DND-41 (cell line): ENCODE results near the gene AGO4.

Experiments
- ATAC-seq: fragments of 200-7000 bp; cut with Tn5 transposase; 3 replicates; pipeline ENCODE4 v1.9.1; 2021; ENCODE audit warnings: low read depth; ENCODE audit not compliant: insufficient read depth
- DNase-seq: peaks from one replicate; pipeline ENCODE4 v3.0.0-alpha.2; 2020
- H2AFZ ChIP-seq: 2 replicates; pipeline ENCODE4 v1.6.0; 2012; ENCODE audit warnings: low read depth, low read length
- H3K27ac ChIP-seq: 2 replicates; pipeline ENCODE4 v1.5.1; 2012; ENCODE audit warnings: low read length, inconsistent platforms
- H3K27me3 ChIP-seq: fragments of 200-600 bp; sonication (generic); 2 replicates; pipeline ENCODE4 v1.6.0; 2012; ENCODE audit warnings: low read length, mild to moderate bottlenecking, inconsistent platforms; ENCODE audit not compliant: insufficient read depth, poor library complexity
- H3K36me3 ChIP-seq: 2 replicates; pipeline ENCODE4 v1.5.1; 2012; ENCODE audit warnings: low read length, inconsistent platforms; ENCODE audit not compliant: insufficient read depth
- H3K4me1 ChIP-seq: 2 replicates; pipeline ENCODE4 v1.5.1; 2012; ENCODE audit warnings: mild to moderate bottlenecking, low read length; ENCODE audit not compliant: insufficient read depth
- H3K4me2 ChIP-seq: 2 replicates; pipeline ENCODE4 v1.6.0; 2012; ENCODE audit warnings: mild to moderate bottlenecking, moderate library complexity, low read length, inconsistent platforms; ENCODE audit not compliant: insufficient read depth
- H3K4me3 ChIP-seq, 2 experiments: fragments of 200-600 bp in 1 of 2; shearing (Covaris generic) in 1 of 2; 2 replicates each; pipeline ENCODE4 v1.5.1; 2012 to 2016; ENCODE audit warnings: inconsistent platforms in 2 of 2, low read length in 2 of 2, mild to moderate bottlenecking in 2 of 2, low read depth in 1 of 2, moderate library complexity in 1 of 2
- H3K79me2 ChIP-seq: 2 replicates; pipeline ENCODE4 v1.6.0; 2012; ENCODE audit warnings: low read length, inconsistent platforms; ENCODE audit not compliant: insufficient read depth
- H3K9ac ChIP-seq: 2 replicates; pipeline ENCODE4 v1.6.0; 2012; ENCODE audit warnings: low read depth, mild to moderate bottlenecking, inconsistent platforms, low read length, moderate library complexity
- H3K9me3 ChIP-seq: 2 replicates; pipeline ENCODE4 v1.5.1; 2012; ENCODE audit warnings: low read length, moderate library complexity, mild to moderate bottlenecking, inconsistent platforms; ENCODE audit not compliant: insufficient read depth, severe bottlenecking
- H4K20me1 ChIP-seq: 2 replicates; pipeline ENCODE4 v1.6.0; 2012; ENCODE audit warnings: low read length; ENCODE audit not compliant: insufficient read depth
- EZH2 ChIP-seq: IDR thresholded peaks from 3 replicates; pipeline ENCODE4 v1.6.1; 2012; ENCODE audit warnings: borderline replicate concordance, low read depth, mild to moderate bottlenecking, moderate library complexity, low read length, inconsistent platforms; ENCODE audit not compliant: severe bottlenecking
- TF ChIP-seq, protein P1 (sequence below): IDR thresholded peaks from 2 replicates; pipeline ENCODE4 v1.5.1; 2012; ENCODE audit warnings: borderline replicate concordance, low read length, moderate library complexity, mild to moderate bottlenecking; ENCODE audit not compliant: poor library complexity, severe bottlenecking; ENCODE audit errors: extremely low read depth

The AGO4 gene

DNA sequence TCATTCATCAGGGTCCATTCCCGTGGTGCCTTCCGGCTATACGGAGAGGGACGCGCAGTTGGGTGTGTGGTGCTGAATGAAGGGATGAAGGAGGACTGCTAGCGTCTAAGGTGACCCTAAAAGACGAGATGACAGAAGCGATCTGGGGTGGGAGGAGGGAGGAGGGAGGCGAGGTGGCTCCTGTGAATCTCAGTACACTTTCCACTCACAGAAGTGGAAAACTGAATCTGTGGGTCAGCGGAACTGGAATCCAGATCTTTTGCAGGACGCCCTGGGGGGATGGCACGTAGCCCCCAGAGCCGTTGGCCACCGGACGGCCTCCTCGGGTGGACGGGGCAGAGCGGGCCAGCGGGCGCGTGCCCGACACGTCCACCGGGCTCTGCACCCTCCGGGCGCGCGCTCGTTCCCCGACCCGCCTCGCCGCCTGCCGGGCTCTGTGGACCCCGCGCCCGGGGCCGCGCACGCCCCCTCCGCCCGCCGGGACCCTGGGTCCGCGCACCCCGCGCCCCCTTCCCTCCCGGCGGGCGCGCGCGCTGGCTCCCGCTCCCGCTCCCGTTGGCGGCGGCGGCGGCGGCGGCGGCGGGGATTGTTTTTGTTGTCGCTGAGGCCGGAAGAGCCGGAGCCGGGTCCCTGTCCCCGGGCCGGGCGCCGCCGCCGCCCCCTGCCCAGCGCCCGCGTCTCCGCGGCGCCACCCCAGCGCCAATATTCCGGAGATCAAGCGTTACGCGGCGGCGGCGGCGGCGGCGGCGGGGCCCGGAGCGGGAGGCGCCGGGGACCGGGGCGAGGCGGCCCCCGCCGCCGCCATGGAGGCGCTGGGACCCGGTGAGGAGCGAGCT, at the start of gene AGO4:
Gene AGO4, plus strand, starts transcription at position 403 of the 836 bp plus-strand sequence. Its CDS starts 401 bp downstream, at position 804.
- Histone ChIP-seq H3K4me1 (peaks cover 33% of the 10 kb centered on the region), H3K27ac (peak within 1 kb of the TSS; percentile 58), H3K9me3 (no peaks in the 10 kb centered on the region), H3K4me2 (peak within 1 kb of the TSS; percentile 89), H3K27me3 (no peaks in the 10 kb centered on the region), H3K4me3 (peak within 1 kb of the TSS; percentile 66 to 90), H2AFZ (peak within 1 kb of the TSS; percentile 99), H3K79me2 (peaks cover 38% of the 10 kb centered on the region), H3K36me3 (peaks cover 3% of the 10 kb centered on the region; the same call in 1 of the 2 replicates), H4K20me1 (no peaks in the 10 kb centered on the region), H3K9ac (peak within 1 kb of the TSS; percentile 99)
- DNase-seq (peak; percentile 63), ATAC-seq (peak; percentile 60)
- TF ChIP-seq, protein P1, sequence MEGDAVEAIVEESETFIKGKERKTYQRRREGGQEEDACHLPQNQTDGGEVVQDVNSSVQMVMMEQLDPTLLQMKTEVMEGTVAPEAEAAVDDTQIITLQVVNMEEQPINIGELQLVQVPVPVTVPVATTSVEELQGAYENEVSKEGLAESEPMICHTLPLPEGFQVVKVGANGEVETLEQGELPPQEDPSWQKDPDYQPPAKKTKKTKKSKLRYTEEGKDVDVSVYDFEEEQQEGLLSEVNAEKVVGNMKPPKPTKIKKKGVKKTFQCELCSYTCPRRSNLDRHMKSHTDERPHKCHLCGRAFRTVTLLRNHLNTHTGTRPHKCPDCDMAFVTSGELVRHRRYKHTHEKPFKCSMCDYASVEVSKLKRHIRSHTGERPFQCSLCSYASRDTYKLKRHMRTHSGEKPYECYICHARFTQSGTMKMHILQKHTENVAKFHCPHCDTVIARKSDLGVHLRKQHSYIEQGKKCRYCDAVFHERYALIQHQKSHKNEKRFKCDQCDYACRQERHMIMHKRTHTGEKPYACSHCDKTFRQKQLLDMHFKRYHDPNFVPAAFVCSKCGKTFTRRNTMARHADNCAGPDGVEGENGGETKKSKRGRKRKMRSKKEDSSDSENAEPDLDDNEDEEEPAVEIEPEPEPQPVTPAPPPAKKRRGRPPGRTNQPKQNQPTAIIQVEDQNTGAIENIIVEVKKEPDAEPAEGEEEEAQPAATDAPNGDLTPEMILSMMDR: no peak
- no peak for TF ChIP-seq EZH2

DNA sequence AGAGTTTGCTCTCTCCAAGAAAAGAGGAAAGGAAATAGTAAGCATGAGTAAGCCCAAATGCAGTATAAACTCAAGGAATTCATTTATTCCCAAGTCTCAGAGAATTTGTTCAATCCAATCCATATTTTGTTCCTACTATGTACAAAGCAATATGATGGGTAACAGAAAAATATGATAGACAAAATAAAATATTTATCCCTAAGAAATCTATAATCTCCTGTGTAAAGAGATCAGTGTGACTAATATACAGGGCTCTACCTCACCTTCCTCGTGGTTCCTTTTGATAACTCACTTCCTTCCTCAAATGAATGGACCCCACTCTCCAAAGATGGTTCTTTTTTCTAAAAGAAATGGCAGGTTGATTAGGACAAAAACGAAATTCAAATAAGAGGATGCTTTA, 45.7 kb upstream of the AGO4 start:
- Histone ChIP-seq H3K27me3 (no peaks in the 10 kb centered on the region), H3K9me3 (no peaks in the 10 kb centered on the region), H3K4me1 (peaks cover 19% of the 10 kb centered on the region; the same call in 1 of the 2 replicates), H3K9ac (no peak overlapping the region), H2AFZ (no peak overlapping the region), H3K36me3 (peaks cover 84% of the 10 kb centered on the region), H4K20me1 (peaks cover 30% of the 10 kb centered on the region; the same call in 1 of the 2 replicates), H3K4me2 (no peak overlapping the region), H3K4me3 (no peak overlapping the region), H3K27ac (no peak overlapping the region), H3K79me2 (peaks cover 88% of the 10 kb centered on the region)
- TF ChIP-seq EZH2: no peak
- TF ChIP-seq, protein P1: no peak
- no peak for DNase-seq
- ATAC-seq: no peak

DNA sequence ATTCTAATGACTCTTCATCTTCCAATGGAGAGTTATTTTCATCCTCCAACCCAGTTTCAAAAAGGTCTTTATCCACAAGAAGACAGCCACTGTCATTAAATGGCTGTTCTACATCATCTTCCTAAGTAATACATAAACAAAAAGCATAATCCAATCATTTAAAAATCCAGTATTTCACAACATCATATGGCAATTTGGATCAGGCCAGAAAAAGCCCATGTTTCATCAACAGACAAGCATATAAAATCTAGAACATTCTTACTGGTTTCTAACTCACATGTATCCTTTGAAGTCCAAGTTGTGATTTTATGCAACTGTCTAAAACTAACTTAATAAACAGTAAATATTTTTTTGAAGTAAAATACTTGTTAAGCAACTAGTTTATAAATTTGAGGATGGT, 44.6 kb upstream of the AGO4 start:
- Histone ChIP-seq H3K9me3 (no peaks in the 10 kb centered on the region), H3K4me2 (peak overlapping the region; percentile 18; the same call in 1 of the 2 replicates), H3K4me1 (peaks cover 30% of the 10 kb centered on the region), H2AFZ (no peak overlapping the region), H3K4me3 (no peak overlapping the region), H3K36me3 (peaks cover 78% of the 10 kb centered on the region), H3K9ac (no peak overlapping the region), H3K27me3 (no peaks in the 10 kb centered on the region), H4K20me1 (peaks cover 37% of the 10 kb centered on the region; the same call in 1 of the 2 replicates), H3K79me2 (peaks cover 94% of the 10 kb centered on the region), H3K27ac (no peak overlapping the region)
- TF ChIP-seq, protein P1: no peak
- TF ChIP-seq EZH2: no peak
- DNase-seq (no peak), ATAC-seq (no peak)
